Brain microvascular endothelial cell (primary cell): ENCODE results near the gene TSPAN12.

Experiments
- DNase-seq: peaks from one replicate; pipeline ENCODE4 v3.0.0-alpha.2; 2020
- H3K27ac ChIP-seq: fragments of 250-450 bp; sonication (Bioruptor Pico); 2 replicates; pipeline ENCODE4 v1.5.1; 2020; ENCODE audit warnings: mild to moderate bottlenecking, moderate library complexity
- H3K27me3 ChIP-seq: fragments of 250-450 bp; sonication (Bioruptor Pico); replicated peaks from 2 replicates; pipeline ENCODE4 v1.5.1; 2020; ENCODE audit warnings: mild to moderate bottlenecking
- H3K36me3 ChIP-seq: fragments of 250-450 bp; sonication (Bioruptor Pico); replicated peaks from 2 replicates; pipeline ENCODE4 v1.5.1; 2020; ENCODE audit warnings: mild to moderate bottlenecking
- H3K4me3 ChIP-seq: 2 replicates; pipeline ENCODE4 v1.5.1; 2011; ENCODE audit warnings: low read depth, mild to moderate bottlenecking, control low read depth, low read length, moderate library complexity
- in situ Hi-C: cut with HindIII; loops from 2 replicates; pipeline ENCODE4 v1.10.0; 2017; ENCODE audit warnings: low sequenced_read_pairs, low pct_ligation_motif_present
- TF ChIP-seq, protein P1 (sequence below): IDR thresholded peaks from 2 replicates; pipeline ENCODE4 v1.5.1; 2011; ENCODE audit warnings: low read depth, mild to moderate bottlenecking, moderate library complexity, low read length, control low read depth, inconsistent platforms; ENCODE audit errors: missing control alignments

TSPAN12 gene

DNA sequence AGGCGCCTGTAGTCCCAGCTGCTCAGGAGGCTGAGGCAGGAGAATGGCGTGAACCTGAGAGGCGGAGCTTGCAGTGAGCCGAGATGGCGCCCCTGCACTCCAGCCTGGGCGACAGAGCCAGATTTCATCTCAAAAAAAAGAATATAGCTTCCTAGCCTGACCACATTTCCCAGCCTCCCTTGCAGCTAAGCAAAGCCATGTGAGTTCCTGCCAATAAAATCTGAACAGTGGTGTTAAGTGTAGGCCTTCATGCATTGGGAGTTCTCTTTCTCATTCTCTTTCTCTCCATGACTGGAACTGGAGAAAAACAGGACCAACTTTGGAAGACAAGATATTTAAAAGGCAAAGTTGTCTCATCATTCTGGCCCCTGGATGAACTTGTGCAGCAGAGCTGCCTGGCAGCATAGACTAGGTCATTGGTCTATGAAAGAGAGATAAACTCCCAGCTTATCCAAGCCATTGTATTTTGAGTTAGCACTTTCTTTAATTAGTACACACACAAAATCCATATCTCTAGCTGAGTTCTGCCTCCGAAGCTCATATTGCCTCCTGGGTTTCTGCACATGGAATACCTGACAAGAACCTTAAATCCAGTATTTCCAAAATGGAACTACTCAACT is 60.8 kb downstream of the TSPAN12 start:
- DNase-seq, result no peak
- in situ Hi-C loops, result no loop called here
- no peak overlapping the region for H3K4me3 ChIP-seq
- no peaks in the 10 kb centered on the region for H3K27me3 ChIP-seq
- no peak overlapping the region for H3K27ac ChIP-seq
- TF ChIP-seq, protein P1, sequence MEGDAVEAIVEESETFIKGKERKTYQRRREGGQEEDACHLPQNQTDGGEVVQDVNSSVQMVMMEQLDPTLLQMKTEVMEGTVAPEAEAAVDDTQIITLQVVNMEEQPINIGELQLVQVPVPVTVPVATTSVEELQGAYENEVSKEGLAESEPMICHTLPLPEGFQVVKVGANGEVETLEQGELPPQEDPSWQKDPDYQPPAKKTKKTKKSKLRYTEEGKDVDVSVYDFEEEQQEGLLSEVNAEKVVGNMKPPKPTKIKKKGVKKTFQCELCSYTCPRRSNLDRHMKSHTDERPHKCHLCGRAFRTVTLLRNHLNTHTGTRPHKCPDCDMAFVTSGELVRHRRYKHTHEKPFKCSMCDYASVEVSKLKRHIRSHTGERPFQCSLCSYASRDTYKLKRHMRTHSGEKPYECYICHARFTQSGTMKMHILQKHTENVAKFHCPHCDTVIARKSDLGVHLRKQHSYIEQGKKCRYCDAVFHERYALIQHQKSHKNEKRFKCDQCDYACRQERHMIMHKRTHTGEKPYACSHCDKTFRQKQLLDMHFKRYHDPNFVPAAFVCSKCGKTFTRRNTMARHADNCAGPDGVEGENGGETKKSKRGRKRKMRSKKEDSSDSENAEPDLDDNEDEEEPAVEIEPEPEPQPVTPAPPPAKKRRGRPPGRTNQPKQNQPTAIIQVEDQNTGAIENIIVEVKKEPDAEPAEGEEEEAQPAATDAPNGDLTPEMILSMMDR, result no peak
- H3K36me3 ChIP-seq, result no peaks in the 10 kb centered on the region

GRCh38 chr7:120794106-120794729 is 63.7 kb downstream of the TSPAN12 start:
- Histone ChIP-seq H3K4me3 (no peak overlapping the region), H3K27ac (no peak overlapping the region), H3K36me3 (no peaks in the 10 kb centered on the region), H3K27me3 (no peaks in the 10 kb centered on the region)
- DNase-seq, result no peak
- in situ Hi-C loops, result no loop called here
- TF ChIP-seq, protein P1, result no peak

DNA sequence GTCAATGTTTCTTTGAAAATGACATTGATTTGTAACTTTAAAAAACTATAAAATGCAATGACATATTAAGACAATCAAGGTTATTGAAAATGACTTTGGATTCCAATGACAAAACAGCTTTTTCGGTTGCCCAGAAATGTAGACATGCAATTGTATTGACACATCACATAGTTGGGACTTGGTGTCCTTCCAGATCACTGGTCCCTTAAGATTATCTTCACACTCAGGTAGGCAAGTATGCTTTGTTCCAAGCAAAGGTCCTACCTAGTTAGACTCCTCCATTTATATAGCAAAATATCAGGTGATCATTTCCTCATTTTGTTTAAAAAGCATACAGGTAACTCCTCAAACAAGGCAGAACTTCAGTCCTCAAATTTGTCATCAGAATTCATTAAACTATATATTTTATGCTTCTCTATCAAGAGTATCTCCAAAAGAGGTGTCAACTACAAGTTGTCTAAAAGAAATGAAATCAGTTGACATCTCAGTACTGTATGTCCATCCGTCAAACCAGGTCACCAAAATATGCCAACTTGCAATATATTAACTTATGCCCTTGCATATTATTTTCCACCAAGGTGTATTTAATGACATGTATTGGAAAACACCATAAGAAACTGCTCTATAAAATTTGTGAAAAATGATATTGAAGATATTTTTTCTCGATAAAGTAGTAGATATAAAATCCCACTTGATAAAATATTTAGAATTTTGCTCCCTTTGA is 64.6 kb downstream of the TSPAN12 start:
- H3K27ac ChIP-seq, result no peak overlapping the region
- no peak overlapping the region for H3K4me3 ChIP-seq
- TF ChIP-seq, protein P1, result no peak
- H3K36me3 ChIP-seq, result no peaks in the 10 kb centered on the region
- H3K27me3 ChIP-seq, result no peaks in the 10 kb centered on the region
- DNase-seq, result no peak
- in situ Hi-C loops, result no loop called here

- Histone ChIP-seq H3K4me3 (no peak overlapping the region), H3K36me3 (no peaks in the 10 kb centered on the region), H3K27me3 (no peaks in the 10 kb centered on the region), H3K27ac (no peak overlapping the region)
- TF ChIP-seq, protein P1, result no peak
- in situ Hi-C loops, result no loop called here
- no peak for DNase-seq
Measured at GRCh38 chr7:120792861-120793130, 65.1 kb downstream of the TSPAN12 start.

DNA sequence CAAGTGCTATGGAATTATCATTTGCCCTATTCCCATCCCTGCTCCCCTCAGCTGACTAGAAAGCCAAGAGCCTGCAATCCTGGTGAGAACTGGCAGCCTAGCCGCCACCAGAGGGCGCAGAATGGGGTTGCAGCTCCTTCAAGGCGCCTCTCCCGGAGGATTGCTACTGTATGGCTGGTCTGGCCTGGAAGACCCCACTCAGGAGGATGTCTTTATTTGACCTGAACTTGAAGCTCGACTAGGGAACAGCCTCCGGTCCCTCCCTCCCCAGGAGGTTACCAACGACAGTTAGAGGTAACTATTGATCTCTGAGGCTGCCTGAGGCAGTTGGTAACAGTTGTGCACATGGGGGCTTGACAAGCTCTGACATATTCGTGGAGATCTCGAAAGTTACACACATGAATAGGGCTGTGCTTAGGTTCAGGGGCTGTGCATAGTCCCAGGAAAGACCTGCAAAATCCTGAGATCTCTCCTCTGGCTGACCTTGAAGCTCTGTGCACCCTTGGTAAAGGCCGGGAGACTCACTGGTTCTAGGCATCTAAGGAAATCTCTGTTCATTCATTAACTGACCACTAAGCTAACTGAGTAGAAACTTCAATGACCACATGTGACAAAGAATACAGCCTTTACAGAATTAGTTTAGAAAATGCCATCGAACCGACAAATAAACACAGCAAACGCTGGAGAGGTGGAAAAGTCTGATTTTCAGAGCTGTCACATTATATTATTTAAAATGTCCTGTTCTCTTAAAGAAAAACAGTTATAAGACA is 65.7 kb downstream of the TSPAN12 start:
- H3K27me3 ChIP-seq, result no peaks in the 10 kb centered on the region
- H3K4me3 ChIP-seq, result no peak overlapping the region
- in situ Hi-C loops, result no loop called here
- peak; percentile 57 for DNase-seq
- H3K27ac ChIP-seq, result no peak overlapping the region
- TF ChIP-seq, protein P1, result peak; percentile 99
- H3K36me3 ChIP-seq, result no peaks in the 10 kb centered on the region
